HepG2 (cell line): ENCODE data around the gene EEFSEC. TPM values are rescaled to one million over a fixed set of nuclear protein-coding genes. Genes with fewer than 3 reads are reported as not detected.

ENCODE experiments used
- ATAC-seq: fragments of 200-7000 bp; cut with Tn5 transposase; 3 replicates; pipeline ENCODE4 v1.9.1; 2020; ENCODE audit warnings: mild to moderate bottlenecking, moderate library complexity
- BruUV-seq: library from RNA; stranded (reverse); fragments of 400-500 nt; replicated peaks from 2 replicates; lab custom pipeline; 2021; lab: Mats Ljungman, UMichigan
- CTCF ChIA-PET: fragments of 300-600 bp; formaldehyde crosslinking; extraction: SDS; loops from one replicate; lab custom pipeline; 2021; ENCODE audit warnings: low total read pairs, inconsistent platforms, low intra/inter-chr PET ratio; lab: Yijun Ruan, JAX
- POLR2A ChIA-PET: fragments of 350-600 bp; sonication (Branson Sonifier 250); formaldehyde crosslinking; loops from one replicate; lab custom pipeline; 2020; ENCODE audit warnings: antibody characterized with exemption, inconsistent platforms; lab: Yijun Ruan, JAX
- DNase-seq: peaks from one replicate; pipeline ENCODE4 v3.0.0-alpha.2; 2015; ENCODE audit warnings: low spot score
- FAIRE-seq: peaks from 3 replicates; lab custom pipeline; 2011; peaks lifted over from hg19 to GRCh38; lab: Jason Lieb, UNC
- H2AFZ ChIP-seq: one replicate; pipeline ENCODE4 v1.6.1; 2011; ENCODE audit warnings: low read length, inconsistent platforms
- H3K27ac ChIP-seq: fragments of 300-600 bp; 3 replicates; pipeline ENCODE4 v1.8.0; 2011; ENCODE audit warnings: mixed run types, mild to moderate bottlenecking, mixed read lengths, low read length, inconsistent platforms; ENCODE audit not compliant: insufficient read depth; ENCODE audit errors: extremely low read length
- H3K27me3 ChIP-seq, 2 experiments: fragments of 200-600 bp in 1 of 2; 2 replicates in 1 of 2; 3 replicates in 1 of 2; pipeline versions ENCODE4 v1.6.0 to v1.8.0; 2011; ENCODE audit warnings: low read length in 2 of 2, mild to moderate bottlenecking in 2 of 2, moderate library complexity in 2 of 2, inconsistent platforms in 1 of 2; ENCODE audit not compliant: insufficient read depth in 2 of 2, control insufficient read depth in 1 of 2
- H3K36me3 ChIP-seq, 2 experiments: fragments of 200-600 bp in 1 of 2; replicated peaks in 1 of 2; 2 replicates in 1 of 2; 3 replicates in 1 of 2; pipeline versions ENCODE4 v1.5.1 to v1.8.0; 2011; ENCODE audit warnings: low read length in 2 of 2, inconsistent platforms in 1 of 2; ENCODE audit not compliant: insufficient read depth in 2 of 2, control insufficient read depth in 1 of 2
- H3K4me1 ChIP-seq: 2 replicates; pipeline ENCODE4 v1.5.1; 2012; ENCODE audit warnings: low read length, inconsistent platforms; ENCODE audit not compliant: insufficient read depth
- H3K4me2 ChIP-seq: 2 replicates; pipeline ENCODE4 v1.6.0; 2011; ENCODE audit warnings: low read depth, low read length, inconsistent platforms
- H3K4me3 ChIP-seq, 3 experiments: fragments of 200-600 bp in 1 of 3; sonication (generic), shearing (Covaris generic) in 1 of 3; replicated peaks in 1 of 3; 2 replicates each; pipeline ENCODE4 v1.5.1; 2011 to 2016; ENCODE audit warnings: low read length in 3 of 3, inconsistent platforms in 2 of 3, low read depth in 2 of 3, mild to moderate bottlenecking in 2 of 3, control low read depth in 1 of 3, mixed read lengths in 1 of 3; ENCODE audit not compliant: insufficient read depth in 1 of 3
- H3K79me2 ChIP-seq: one replicate; pipeline ENCODE4 v1.6.1; 2011; ENCODE audit warnings: low read length, inconsistent platforms; ENCODE audit not compliant: insufficient read depth
- H3K9ac ChIP-seq: 2 replicates; pipeline ENCODE4 v1.6.0; 2011; ENCODE audit warnings: mild to moderate bottlenecking, low read depth, low read length, inconsistent platforms; ENCODE audit not compliant: insufficient read depth
- H3K9me3 ChIP-seq: 2 replicates; pipeline ENCODE4 v1.5.1; 2012; ENCODE audit warnings: mild to moderate bottlenecking, low read length
- H4K20me1 ChIP-seq: 2 replicates; pipeline ENCODE4 v1.6.0; 2011; ENCODE audit warnings: inconsistent platforms, mild to moderate bottlenecking, low read length, moderate library complexity; ENCODE audit not compliant: insufficient read depth
- CEBPB ChIP-seq: IDR thresholded peaks from 2 replicates; pipeline ENCODE4 v1.6.1; 2011; ENCODE audit warnings: low read depth, low read length, improper control_type of control experiment, borderline replicate concordance
- CSRNP1 ChIP-seq: sonication (generic); formaldehyde crosslinking; IDR thresholded peaks from 2 replicates; pipeline ENCODE4 v1.8.1; 2023; ENCODE audit warnings: mild to moderate bottlenecking, missing genetic modification reagents
- STAG1 ChIP-seq: sonication (generic); formaldehyde crosslinking; IDR thresholded peaks from 2 replicates; pipeline ENCODE4 v1.4.0; 2020; ENCODE audit warnings: missing genetic modification reagents
- STAT5B ChIP-seq: sonication (generic); formaldehyde crosslinking; IDR thresholded peaks from 2 replicates; pipeline ENCODE4 v1.4.0; 2020; ENCODE audit warnings: missing genetic modification reagents
- USF2 ChIP-seq, 2 experiments: sonication (generic) in 1 of 2; formaldehyde crosslinking in 1 of 2; IDR thresholded peaks; 2 replicates each; pipeline versions ENCODE4 v1.5.1 to v1.6.1; 2011 to 2020; ENCODE audit warnings: borderline replicate concordance in 1 of 2, low read depth in 1 of 2, low read length in 1 of 2, mild to moderate bottlenecking in 1 of 2, missing genetic modification reagents in 1 of 2, moderate library complexity in 1 of 2
- ZMAT3 ChIP-seq: sonication (generic); formaldehyde crosslinking; conservative IDR thresholded peaks from 2 replicates; pipeline ENCODE4 v1.7.0; 2021; ENCODE audit warnings: missing genetic modification reagents
- ZNF263 ChIP-seq: sonication (generic); formaldehyde crosslinking; IDR thresholded peaks from 2 replicates; pipeline ENCODE4 v1.4.0; 2020; ENCODE audit warnings: missing genetic modification reagents
- ZNF850 ChIP-seq: sonication (generic); formaldehyde crosslinking; conservative IDR thresholded peaks from 2 replicates; pipeline ENCODE4 v1.9.0; 2021; ENCODE audit warnings: mild to moderate bottlenecking, missing genetic modification reagents
- ZNF891 ChIP-seq: sonication (generic); formaldehyde crosslinking; IDR thresholded peaks from 2 replicates; pipeline ENCODE4 v1.5.0; 2020; ENCODE audit warnings: mild to moderate bottlenecking, missing genetic modification reagents
- WGBS: methylation state at CpG from one replicate; pipeline ENCODE4 v1.1.6; 2017; ENCODE audit warnings: low lambda C conversion rate; 5-methylcytosine and 5-hydroxymethylcytosine counted together
- in situ Hi-C: cut with HindIII; loops from 2 replicates; pipeline ENCODE4 v1.10.0; 2017; ENCODE audit warnings: low pct_unique_long_range_greater_than_20kb; ENCODE audit not compliant: extremely low pct_ligation_motif_present
- intact Hi-C: fragments of 100-400 bp; cut with micrococcal nuclease; formaldehyde crosslinking; loops from one replicate; pipeline ENCODE4 v1.10.0; 2022; ENCODE audit not compliant: unreplicated experiment
- polyA plus RNA-seq, 8 experiments: library from polyadenylated mRNA; depleted of rRNA in 3 of 8; stranded (reverse) in 7 of 8; unstranded in 1 of 8; fragments of >200 nt; fragmentation: Illumina TruSeq in 4 of 8; extraction: Trizol in 4 of 8; gene quantifications; 2 replicates each; pipeline versions ENCODE4 v1.2.1 to v1.2.3, GENCODE V29; 2011 to 2016; ENCODE audit warnings: low read depth in 4 of 8, missing spikeins in 1 of 8, mixed read lengths in 1 of 8; ENCODE audit not compliant: insufficient read depth in 1 of 8
- total RNA-seq, 5 experiments: library from RNA; depleted of rRNA; stranded (reverse); fragments of >200 nt; fragmentation: Illumina TruSeq; extraction: Trizol; gene quantifications; 2 replicates each; pipeline ENCODE4 v1.2.3, GENCODE V29; 2016; ENCODE audit warnings: low read depth in 1 of 5
- TF ChIP-seq, protein P1 (sequence below): sonication (generic); formaldehyde crosslinking; IDR thresholded peaks from 2 replicates; pipeline ENCODE4 v1.9.0; 2021; ENCODE audit warnings: missing genetic modification reagents, borderline replicate concordance

EEFSEC gene
- total and polyA plus RNA-seq, 2 of the 13 experiments (the other 11 are each of a cell fraction or from before 2014, with no cell fraction given), result 6.4 to 24.2 TPM

DNA sequence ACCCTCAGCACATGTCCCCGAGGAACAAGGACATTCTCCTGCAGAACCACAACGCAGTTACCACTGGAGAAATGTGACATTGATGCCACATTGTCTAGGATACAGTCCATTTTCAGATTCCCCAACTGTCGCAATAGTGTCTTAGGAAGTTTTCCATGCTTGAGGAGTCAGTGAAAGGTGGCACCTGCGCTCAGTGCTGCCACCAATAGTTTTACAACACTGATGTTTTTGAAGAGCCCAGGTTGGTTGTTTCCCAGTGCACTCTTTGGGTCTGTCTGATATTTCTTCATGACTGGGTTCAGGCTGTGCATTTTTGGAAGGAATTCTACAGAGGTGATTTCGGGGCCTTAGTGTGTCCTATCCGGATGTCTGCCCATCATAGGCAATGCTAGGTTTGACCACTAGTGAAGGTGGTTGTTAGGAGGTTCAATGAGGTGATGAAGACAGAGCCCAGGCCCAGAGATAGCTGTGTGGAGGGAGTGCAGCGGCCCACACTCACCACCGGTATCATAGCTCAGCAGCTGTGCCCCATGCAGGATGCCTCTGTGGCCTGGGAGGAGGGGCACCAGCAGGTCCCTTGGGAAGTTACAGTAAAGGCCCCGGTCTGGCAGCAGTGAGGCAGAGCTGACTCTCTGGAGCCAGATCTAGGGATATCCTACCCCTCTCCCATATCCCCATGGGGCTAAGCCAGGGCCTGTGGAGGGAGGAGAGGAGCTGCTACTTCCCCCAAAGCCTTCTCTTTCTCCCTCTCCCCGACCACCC lies 216.8 kb downstream of the EEFSEC start:
- intact Hi-C loops, result no loop called here
- ChIA-PET CTCF (no interaction called here), POLR2A (no interaction called here)
- H3K9me3 ChIP-seq, result no peaks in the 10 kb centered on the region
- H3K27ac ChIP-seq, result no peak overlapping the region
- WGBS, result 91% methylated on average over 9 of the region's 10 CpGs
- H3K4me3 ChIP-seq, result no peak overlapping the region
- H3K9ac ChIP-seq, result no peak overlapping the region
- H4K20me1 ChIP-seq, result no peaks in the 10 kb centered on the region
- ATAC-seq (peak; percentile 17; the same call in 2 of the 3 replicates), FAIRE-seq (no peak), DNase-seq (no peak)
- peaks cover 14 to 33% of the 10 kb centered on the region in 2 experiments; a peak in 4 of 5 replicates for H3K36me3 ChIP-seq
- peaks cover 24% of the 10 kb centered on the region for H3K4me1 ChIP-seq
- no TSS peak for BruUV-seq
- H3K27me3 ChIP-seq, result no peaks in the 10 kb centered on the region
- H3K4me2 ChIP-seq, result no peak overlapping the region
- in situ Hi-C loops, result no loop called here
- H3K79me2 ChIP-seq, result no peaks in the 10 kb centered on the region
- TF ChIP-seq CEBPB, result 0 out of 2 replicates have a peak, but pooled peaks have one; percentile 6
- no peak for TF ChIP-seq CSRNP1 (CRISPR knock-in tag)
- TF ChIP-seq STAT5B (CRISPR knock-in tag), result no peak
- TF ChIP-seq STAG1 (CRISPR knock-in tag), result peak; percentile 25
- H2AFZ ChIP-seq, result no peak overlapping the region

DNA sequence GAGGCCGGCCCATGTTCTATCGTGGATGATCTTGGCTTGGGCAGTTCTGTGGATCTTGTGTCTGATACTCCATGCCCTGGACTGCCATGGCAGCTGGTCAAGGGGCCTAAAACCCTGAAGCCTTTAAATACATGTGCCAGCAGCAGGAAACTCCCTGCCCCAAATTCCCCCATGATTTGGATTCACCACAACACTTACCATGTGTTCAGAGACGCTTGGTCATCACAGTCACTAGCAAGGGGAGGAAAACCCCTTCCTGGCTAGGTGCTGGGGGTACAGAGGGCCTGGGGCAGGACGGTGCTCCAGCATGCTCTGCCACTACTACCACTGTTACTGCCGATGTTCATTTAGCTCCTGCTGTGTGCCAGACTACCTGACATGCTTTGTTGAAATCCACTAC lies 219.0 kb downstream of the EEFSEC start:
- BruUV-seq, result no TSS peak
- Histone ChIP-seq H2AFZ (no peak overlapping the region), H3K9ac (no peak overlapping the region), H3K27ac (no peak overlapping the region), H4K20me1 (no peaks in the 10 kb centered on the region), H3K27me3 (no peaks in the 10 kb centered on the region), H3K4me2 (no peak overlapping the region), H3K4me3 (no peak overlapping the region), H3K9me3 (no peaks in the 10 kb centered on the region), H3K4me1 (peaks cover 11% of the 10 kb centered on the region), H3K36me3 (peaks cover 17 to 39% of the 10 kb centered on the region in 2 experiments; a peak in 4 of 5 replicates), H3K79me2 (no peaks in the 10 kb centered on the region)
- FAIRE-seq (no peak), DNase-seq (no peak), ATAC-seq (no peak)
- 100% methylated on average over 3 of the region's 5 CpGs for WGBS
- intact Hi-C loops, result no loop called here
- in situ Hi-C loops, result no loop called here
- CTCF ChIA-PET, result no interaction called here
- POLR2A ChIA-PET, result no interaction called here
- no peak for TF ChIP-seq ZNF263 (CRISPR knock-in tag)
- TF ChIP-seq, protein P1, sequence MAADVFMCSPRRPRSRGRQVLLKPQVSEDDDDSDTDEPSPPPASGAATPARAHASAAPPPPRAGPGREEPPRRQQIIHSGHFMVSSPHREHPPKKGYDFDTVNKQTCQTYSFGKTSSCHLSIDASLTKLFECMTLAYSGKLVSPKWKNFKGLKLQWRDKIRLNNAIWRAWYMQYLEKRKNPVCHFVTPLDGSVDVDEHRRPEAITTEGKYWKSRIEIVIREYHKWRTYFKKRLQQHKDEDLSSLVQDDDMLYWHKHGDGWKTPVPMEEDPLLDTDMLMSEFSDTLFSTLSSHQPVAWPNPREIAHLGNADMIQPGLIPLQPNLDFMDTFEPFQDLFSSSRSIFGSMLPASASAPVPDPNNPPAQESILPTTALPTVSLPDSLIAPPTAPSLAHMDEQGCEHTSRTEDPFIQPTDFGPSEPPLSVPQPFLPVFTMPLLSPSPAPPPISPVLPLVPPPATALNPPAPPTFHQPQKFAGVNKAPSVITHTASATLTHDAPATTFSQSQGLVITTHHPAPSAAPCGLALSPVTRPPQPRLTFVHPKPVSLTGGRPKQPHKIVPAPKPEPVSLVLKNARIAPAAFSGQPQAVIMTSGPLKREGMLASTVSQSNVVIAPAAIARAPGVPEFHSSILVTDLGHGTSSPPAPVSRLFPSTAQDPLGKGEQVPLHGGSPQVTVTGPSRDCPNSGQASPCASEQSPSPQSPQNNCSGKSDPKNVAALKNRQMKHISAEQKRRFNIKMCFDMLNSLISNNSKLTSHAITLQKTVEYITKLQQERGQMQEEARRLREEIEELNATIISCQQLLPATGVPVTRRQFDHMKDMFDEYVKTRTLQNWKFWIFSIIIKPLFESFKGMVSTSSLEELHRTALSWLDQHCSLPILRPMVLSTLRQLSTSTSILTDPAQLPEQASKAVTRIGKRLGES (CRISPR knock-in tag), result no peak
- TF ChIP-seq USF2 (IDR thresholded peaks at IDR 0.05; ENCODE audit: low read depth, low read length), result no peak
- TF ChIP-seq USF2 (CRISPR knock-in tag; IDR thresholded peaks at IDR 0.05; ENCODE audit: borderline replicate concordance), result no peak
- no peak for TF ChIP-seq ZNF891
- TF ChIP-seq ZNF850, result no peak
- TF ChIP-seq ZMAT3 (CRISPR knock-in tag), result no peak
